MM.1S (cell line): ENCODE measurements around the gene CHN2.

ENCODE experiments used
- CTCF ChIP-seq: fragments of 300-600 bp; sonication (generic); IDR thresholded peaks from 2 replicates; pipeline ENCODE4 v1.5.1; 2016; ENCODE audit warnings: antibody characterized with exemption, low read length, mixed read lengths
- EZH2 ChIP-seq: fragments of 300-600 bp; sonication (generic); optimal IDR thresholded peaks from 2 replicates; pipeline ENCODE3; 2017; ENCODE audit warnings: low read depth, mild to moderate bottlenecking, antibody characterized with exemption, low read length, mixed read lengths
- EZH2phosphoT487 ChIP-seq: fragments of 300-600 bp; sonication (generic); IDR thresholded peaks from 2 replicates; pipeline ENCODE4 v1.6.1; 2018; ENCODE audit warnings: antibody characterized with exemption, low read length

GRCh38 chr7:29304756-29305155 is 110.2 kb downstream of the CHN2 start:
- no peak for TF ChIP-seq CTCF
- TF ChIP-seq EZH2: no peak
- no peak for TF ChIP-seq EZH2phosphoT487
